OCI-LY1 (cell line): ENCODE data around the gene HSPA13.
"Not testable (repeated sequence)": the region's sequence is repeated elsewhere in the genome, so short reads cannot be mapped to it uniquely, and the experiment has no call there.

ENCODE experiments used
- H2AFZ ChIP-seq: fragments of 200-600 bp; sonication (generic), shearing (Covaris generic); 2 replicates; pipeline ENCODE4 v1.6.0; 2014; ENCODE audit warnings: antibody characterized with exemption, mild to moderate bottlenecking, low read length
- H3F3A ChIP-seq: fragments of 200-600 bp; sonication (generic), shearing (Covaris generic); 2 replicates; pipeline ENCODE4 v1.6.0; 2014; ENCODE audit warnings: mild to moderate bottlenecking, antibody characterized with exemption, low read length, moderate library complexity; ENCODE audit not compliant: insufficient read depth
- H3K27ac ChIP-seq: fragments of 200-600 bp; sonication (generic); 2 replicates; pipeline ENCODE4 v1.5.1; 2014; ENCODE audit warnings: low read length, mixed run types, mild to moderate bottlenecking, low read depth; ENCODE audit not compliant: poor library complexity, severe bottlenecking
- H3K27me3 ChIP-seq: fragments of 200-600 bp; sonication (generic); 2 replicates; pipeline ENCODE4 v1.6.0; 2014; ENCODE audit warnings: antibody characterized with exemption, mild to moderate bottlenecking, low read length, moderate library complexity; ENCODE audit not compliant: insufficient read depth
- H3K36me3 ChIP-seq: fragments of 200-600 bp; sonication (generic); 2 replicates; pipeline ENCODE4 v1.6.1; 2014; ENCODE audit warnings: mild to moderate bottlenecking, antibody characterized with exemption, low read length, moderate library complexity, mixed read lengths; ENCODE audit not compliant: insufficient read depth
- H3K4me1 ChIP-seq: fragments of 200-600 bp; sonication (generic); 2 replicates; pipeline ENCODE4 v1.5.1; 2014; ENCODE audit warnings: mild to moderate bottlenecking, low read length, moderate library complexity; ENCODE audit not compliant: insufficient read depth, severe bottlenecking
- H3K4me2 ChIP-seq: fragments of 200-600 bp; sonication (generic), shearing (Covaris generic); 2 replicates; pipeline ENCODE4 v1.6.1; 2014; ENCODE audit warnings: low read length
- H3K4me3 ChIP-seq: fragments of 200-600 bp; sonication (generic); 2 replicates; pipeline ENCODE4 v1.5.1; 2014; ENCODE audit warnings: low read length, low read depth, mild to moderate bottlenecking, mixed read lengths; ENCODE audit not compliant: poor library complexity, severe bottlenecking
- H3K79me2 ChIP-seq: fragments of 200-600 bp; shearing (Covaris generic); 2 replicates; pipeline ENCODE4 v1.6.1; 2016; ENCODE audit warnings: mixed run types, low read length, mixed read lengths; ENCODE audit not compliant: insufficient read depth
- H3K9ac ChIP-seq: fragments of 200-600 bp; sonication (generic), shearing (Covaris generic); 2 replicates; pipeline ENCODE4 v1.6.1; 2014; ENCODE audit warnings: mild to moderate bottlenecking, low read length, mixed read lengths
- H3K9me2 ChIP-seq: fragments of 200-600 bp; sonication (generic), shearing (Covaris generic); 2 replicates; pipeline ENCODE4 v1.6.1; 2014; ENCODE audit warnings: low read depth, mild to moderate bottlenecking, low read length, mixed read lengths
- H3K9me3 ChIP-seq: fragments of 200-600 bp; shearing (Covaris generic); 2 replicates; pipeline ENCODE4 v1.6.1; 2014; ENCODE audit warnings: low read length, mixed read lengths
- H4K20me1 ChIP-seq: fragments of 200-600 bp; sonication (generic), shearing (Covaris generic); 2 replicates; pipeline ENCODE4 v1.6.0; 2016; ENCODE audit warnings: mild to moderate bottlenecking, low read length; ENCODE audit not compliant: insufficient read depth
- EZH2 ChIP-seq: fragments of 200-600 bp; sonication (generic), shearing (Covaris generic); IDR thresholded peaks from 2 replicates; pipeline ENCODE4 v1.8.0; 2017; ENCODE audit warnings: borderline replicate concordance, mixed run types, mild to moderate bottlenecking, antibody characterized with exemption, low read length, moderate library complexity, mixed read lengths
- TF ChIP-seq, protein P1 (sequence below): fragments of 200-600 bp; sonication (generic), shearing (Covaris generic); IDR thresholded peaks from 2 replicates; pipeline ENCODE4 v1.5.1; 2017; ENCODE audit warnings: mild to moderate bottlenecking, antibody characterized with exemption, low read length, moderate library complexity, mixed read lengths

Gene HSPA13

DNA sequence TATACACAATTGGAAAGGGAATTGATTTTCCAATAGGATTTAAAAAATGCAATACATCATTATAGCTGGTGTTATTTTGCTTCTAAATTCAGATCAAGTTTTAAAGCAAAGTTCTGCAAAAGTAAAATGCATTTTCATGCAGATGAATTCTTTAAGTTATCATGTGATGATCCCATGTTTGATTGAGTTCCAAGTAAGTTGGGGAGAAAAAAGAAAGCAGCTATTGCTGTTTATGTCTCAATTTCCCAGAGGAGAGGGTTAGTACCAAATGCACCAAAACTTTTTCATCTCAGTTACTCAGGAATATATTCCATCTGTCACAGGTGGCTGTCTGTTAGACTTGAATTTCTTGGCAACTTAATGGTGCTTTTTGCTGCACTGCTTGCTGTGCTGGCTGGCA lies 29.7 kb downstream of the HSPA13 start:
- Histone ChIP-seq H3K9ac (no peak overlapping the region), H2AFZ (no peak overlapping the region), H3K27me3 (no peaks in the 10 kb centered on the region), H4K20me1 (no peaks in the 10 kb centered on the region), H3K9me3 (no peaks in the 10 kb centered on the region), H3K36me3 (no peaks in the 10 kb centered on the region), H3K79me2 (no peaks in the 10 kb centered on the region), H3F3A (no peaks in the 10 kb centered on the region), H3K4me3 (no peak overlapping the region), H3K9me2 (no peaks in the 10 kb centered on the region), H3K4me1 (no peaks in the 10 kb centered on the region), H3K4me2 (no peak overlapping the region), H3K27ac (no peak overlapping the region)
- no peak for TF ChIP-seq EZH2
- TF ChIP-seq, protein P1, sequence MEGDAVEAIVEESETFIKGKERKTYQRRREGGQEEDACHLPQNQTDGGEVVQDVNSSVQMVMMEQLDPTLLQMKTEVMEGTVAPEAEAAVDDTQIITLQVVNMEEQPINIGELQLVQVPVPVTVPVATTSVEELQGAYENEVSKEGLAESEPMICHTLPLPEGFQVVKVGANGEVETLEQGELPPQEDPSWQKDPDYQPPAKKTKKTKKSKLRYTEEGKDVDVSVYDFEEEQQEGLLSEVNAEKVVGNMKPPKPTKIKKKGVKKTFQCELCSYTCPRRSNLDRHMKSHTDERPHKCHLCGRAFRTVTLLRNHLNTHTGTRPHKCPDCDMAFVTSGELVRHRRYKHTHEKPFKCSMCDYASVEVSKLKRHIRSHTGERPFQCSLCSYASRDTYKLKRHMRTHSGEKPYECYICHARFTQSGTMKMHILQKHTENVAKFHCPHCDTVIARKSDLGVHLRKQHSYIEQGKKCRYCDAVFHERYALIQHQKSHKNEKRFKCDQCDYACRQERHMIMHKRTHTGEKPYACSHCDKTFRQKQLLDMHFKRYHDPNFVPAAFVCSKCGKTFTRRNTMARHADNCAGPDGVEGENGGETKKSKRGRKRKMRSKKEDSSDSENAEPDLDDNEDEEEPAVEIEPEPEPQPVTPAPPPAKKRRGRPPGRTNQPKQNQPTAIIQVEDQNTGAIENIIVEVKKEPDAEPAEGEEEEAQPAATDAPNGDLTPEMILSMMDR, result no peak

DNA sequence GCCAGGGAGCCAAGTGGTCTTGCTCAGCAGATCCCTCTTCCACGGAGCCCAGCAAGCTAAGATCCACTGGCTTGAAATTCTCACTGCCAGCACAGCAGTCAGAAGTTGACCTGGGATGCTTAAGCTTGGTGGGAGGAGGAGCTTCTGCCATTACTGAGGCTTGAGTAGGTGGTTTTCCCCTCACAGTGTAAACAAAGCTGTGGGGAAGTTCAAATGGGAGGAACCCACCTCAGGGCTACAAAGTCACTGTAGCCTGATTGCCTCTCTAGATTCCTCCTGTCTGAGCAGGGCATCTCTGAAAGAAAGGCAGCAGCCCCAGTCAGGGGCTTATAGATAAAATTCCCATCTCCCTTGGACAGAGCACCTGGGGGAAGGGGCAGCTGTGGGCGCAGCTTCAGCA lies 55.6 kb downstream of the HSPA13 start:
- H4K20me1 ChIP-seq, H3K4me2 ChIP-seq, H2AFZ ChIP-seq, H3K9me2 ChIP-seq, H3K79me2 ChIP-seq, H3K4me1 ChIP-seq, H3K27me3 ChIP-seq, H3F3A ChIP-seq, H3K4me3 ChIP-seq, H3K27ac ChIP-seq, H3K36me3 ChIP-seq, H3K9me3 ChIP-seq, H3K9ac ChIP-seq: not testable (repeated sequence)

DNA sequence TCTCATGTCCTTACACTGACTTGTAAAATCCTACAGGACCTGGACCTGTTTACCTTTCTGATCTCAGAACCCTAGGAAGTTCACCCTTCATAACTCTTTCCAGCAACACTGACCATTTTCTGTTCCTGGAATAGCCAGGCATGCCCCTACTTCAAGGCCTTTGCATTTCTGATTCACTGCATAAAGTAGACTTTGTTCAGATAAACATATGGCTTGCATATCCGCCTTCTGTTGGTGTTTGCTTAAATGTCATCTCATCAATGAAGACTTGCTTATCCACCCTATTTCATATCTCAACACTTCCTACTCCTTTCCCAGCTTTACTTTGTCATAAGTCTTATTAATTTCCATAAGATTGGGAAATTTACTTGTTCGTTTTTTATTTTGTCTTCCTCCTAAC lies 57.4 kb downstream of the HSPA13 start:
- no peaks in the 10 kb centered on the region for H4K20me1 ChIP-seq
- no peak overlapping the region for H3K4me2 ChIP-seq
- no peaks in the 10 kb centered on the region for H3K27me3 ChIP-seq
- TF ChIP-seq, protein P1, result no peak
- no peak for TF ChIP-seq EZH2
- H3K36me3 ChIP-seq, result no peaks in the 10 kb centered on the region
- H3K4me1 ChIP-seq, result no peaks in the 10 kb centered on the region
- no peak overlapping the region for H3K4me3 ChIP-seq
- no peaks in the 10 kb centered on the region for H3F3A ChIP-seq
- H3K27ac ChIP-seq, result no peak overlapping the region
- no peak overlapping the region for H3K9ac ChIP-seq
- no peaks in the 10 kb centered on the region for H3K9me2 ChIP-seq
- no peak overlapping the region for H2AFZ ChIP-seq
- H3K79me2 ChIP-seq, result no peaks in the 10 kb centered on the region
- no peaks in the 10 kb centered on the region for H3K9me3 ChIP-seq
